GM06990 (cell line): ENCODE results near the gene CABP7.
"Not testable (repeated sequence)": the region's sequence is repeated elsewhere in the genome, so short reads cannot be mapped to it uniquely, and the experiment has no call there.

Experiments used
- DNase-seq: peaks from one replicate; pipeline ENCODE4 v3.0.0-alpha.2; 2011; ENCODE audit not compliant: insufficient read length; ENCODE audit errors: extremely low read depth
- H3K27me3 ChIP-seq: replicated peaks from 2 replicates; pipeline ENCODE4 v1.6.0; 2011; ENCODE audit warnings: low read length; ENCODE audit not compliant: control insufficient read depth, insufficient read depth
- H3K36me3 ChIP-seq: 2 replicates; pipeline ENCODE4 v1.5.1; 2011; ENCODE audit warnings: low read length; ENCODE audit not compliant: control insufficient read depth, insufficient read depth
- H3K4me3 ChIP-seq: replicated peaks from 2 replicates; pipeline ENCODE4 v1.5.1; 2011; ENCODE audit warnings: low read depth, mild to moderate bottlenecking, control low read depth, low read length
- TF ChIP-seq, protein P1 (sequence below): IDR thresholded peaks from 2 replicates; pipeline ENCODE4 v1.5.1; 2011; ENCODE audit warnings: low read length, control low read depth, mild to moderate bottlenecking, inconsistent platforms; ENCODE audit not compliant: insufficient read depth, poor library complexity, severe bottlenecking

CABP7 gene

DNA sequence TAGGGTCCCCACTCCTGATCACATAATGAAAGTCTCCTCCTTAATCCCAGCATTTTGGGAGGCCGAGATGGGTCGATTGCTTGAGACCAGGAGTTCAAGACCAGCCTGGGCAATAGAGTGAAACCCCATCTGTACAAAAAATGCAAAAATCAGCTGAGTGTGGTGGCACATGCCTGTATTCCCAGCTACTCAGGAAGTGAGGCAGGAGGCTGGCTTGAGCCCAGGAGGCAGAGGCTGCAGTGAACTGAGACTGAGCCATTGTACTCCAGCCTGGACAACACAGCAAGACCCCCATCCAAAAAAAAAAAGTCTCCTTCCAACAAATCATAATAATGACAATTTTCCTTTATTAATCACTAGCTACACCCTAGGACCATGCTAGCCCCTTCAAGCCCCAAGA is 31.9 kb downstream of the CABP7 start:
- DNase-seq = no peak
- H3K36me3 ChIP-seq = peaks cover 7% of the 10 kb centered on the region
- H3K27me3 ChIP-seq = no peaks in the 10 kb centered on the region
- TF ChIP-seq, protein P1, sequence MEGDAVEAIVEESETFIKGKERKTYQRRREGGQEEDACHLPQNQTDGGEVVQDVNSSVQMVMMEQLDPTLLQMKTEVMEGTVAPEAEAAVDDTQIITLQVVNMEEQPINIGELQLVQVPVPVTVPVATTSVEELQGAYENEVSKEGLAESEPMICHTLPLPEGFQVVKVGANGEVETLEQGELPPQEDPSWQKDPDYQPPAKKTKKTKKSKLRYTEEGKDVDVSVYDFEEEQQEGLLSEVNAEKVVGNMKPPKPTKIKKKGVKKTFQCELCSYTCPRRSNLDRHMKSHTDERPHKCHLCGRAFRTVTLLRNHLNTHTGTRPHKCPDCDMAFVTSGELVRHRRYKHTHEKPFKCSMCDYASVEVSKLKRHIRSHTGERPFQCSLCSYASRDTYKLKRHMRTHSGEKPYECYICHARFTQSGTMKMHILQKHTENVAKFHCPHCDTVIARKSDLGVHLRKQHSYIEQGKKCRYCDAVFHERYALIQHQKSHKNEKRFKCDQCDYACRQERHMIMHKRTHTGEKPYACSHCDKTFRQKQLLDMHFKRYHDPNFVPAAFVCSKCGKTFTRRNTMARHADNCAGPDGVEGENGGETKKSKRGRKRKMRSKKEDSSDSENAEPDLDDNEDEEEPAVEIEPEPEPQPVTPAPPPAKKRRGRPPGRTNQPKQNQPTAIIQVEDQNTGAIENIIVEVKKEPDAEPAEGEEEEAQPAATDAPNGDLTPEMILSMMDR = no peak
- H3K4me3 ChIP-seq = no peak overlapping the region

DNA sequence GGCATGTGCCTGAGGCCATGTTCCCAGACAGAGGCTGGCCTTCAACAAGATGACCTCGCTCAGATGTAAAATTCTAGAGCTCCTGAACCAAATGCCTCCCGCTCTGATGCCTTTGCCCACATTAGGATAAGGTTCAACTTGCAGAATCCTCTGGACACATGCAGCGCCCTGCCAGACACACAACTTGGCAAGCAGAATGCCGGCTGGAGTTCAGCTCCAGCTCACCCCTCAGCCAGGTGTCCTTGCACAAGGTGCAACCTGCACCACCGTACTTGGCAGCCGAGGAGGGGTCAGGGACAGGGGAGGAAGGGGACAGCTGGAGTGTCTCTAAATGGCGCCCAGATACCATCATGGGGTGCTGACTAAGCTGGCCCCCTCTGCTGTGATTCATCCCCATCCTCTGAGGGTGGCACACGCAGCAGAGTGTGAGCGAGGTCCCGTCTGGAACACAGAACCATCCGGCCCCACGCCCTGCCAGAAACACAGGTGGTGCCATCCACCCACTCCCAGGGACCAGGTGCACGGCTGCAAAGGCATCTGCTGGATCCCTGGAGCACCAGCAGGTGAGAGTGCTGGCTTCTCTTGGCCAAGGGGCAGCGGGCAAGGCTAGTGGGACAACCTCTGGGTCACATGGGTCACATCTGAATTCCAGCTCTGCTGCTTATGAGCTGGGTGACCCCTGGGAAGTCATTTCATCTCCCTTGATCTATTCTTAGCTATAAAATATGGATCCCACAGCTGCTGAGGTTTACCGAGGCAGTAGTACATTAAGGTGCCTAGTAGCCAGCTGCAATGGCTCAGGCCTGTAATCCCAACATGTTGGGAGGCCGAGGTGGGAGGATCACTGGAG is 34.2 kb downstream of the CABP7 start:
- no peak for DNase-seq
- Histone ChIP-seq H3K4me3 (no peak overlapping the region), H3K27me3 (no peaks in the 10 kb centered on the region), H3K36me3 (no peaks in the 10 kb centered on the region; the same call in 1 of the 2 replicates)
- TF ChIP-seq, protein P1 = no peak

DNA sequence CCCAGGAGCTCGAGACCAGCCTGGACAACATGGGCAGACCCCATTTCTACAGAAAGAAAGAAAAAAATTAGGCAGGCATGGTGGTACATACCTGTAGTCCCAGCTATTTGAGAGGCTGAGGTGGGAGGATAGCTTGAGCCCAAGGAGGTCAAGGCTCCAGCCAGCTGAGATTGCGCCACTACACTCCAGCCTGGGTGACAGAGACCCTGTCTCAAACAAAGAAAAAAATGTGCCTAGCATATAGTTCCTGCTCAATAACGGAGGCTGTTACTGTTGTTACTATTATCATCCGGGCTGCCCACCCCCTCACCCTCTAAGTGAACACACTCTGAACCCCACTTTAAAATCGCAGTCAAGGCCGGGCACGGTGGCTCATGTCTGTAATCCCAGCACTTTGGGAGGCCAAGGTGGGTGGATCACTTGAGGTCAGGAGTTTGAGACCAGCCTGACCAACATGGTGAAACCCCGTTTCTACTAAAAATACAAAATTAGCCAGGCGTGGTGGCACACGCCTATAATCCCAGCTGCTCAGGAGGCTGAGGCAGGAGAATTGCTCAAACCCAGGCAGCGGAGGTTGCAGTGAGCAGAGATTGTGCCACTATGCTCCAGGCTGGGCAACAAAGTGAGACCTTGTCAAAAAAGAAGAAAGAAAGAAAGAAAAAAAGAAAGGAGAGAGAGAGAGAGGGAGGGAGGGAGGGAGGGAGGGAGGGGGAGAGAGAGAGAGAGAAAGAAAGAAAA is 35.0 kb downstream of the CABP7 start:
- DNase-seq, H3K4me3 ChIP-seq, H3K27me3 ChIP-seq, H3K36me3 ChIP-seq: not testable (repeated sequence)

DNA sequence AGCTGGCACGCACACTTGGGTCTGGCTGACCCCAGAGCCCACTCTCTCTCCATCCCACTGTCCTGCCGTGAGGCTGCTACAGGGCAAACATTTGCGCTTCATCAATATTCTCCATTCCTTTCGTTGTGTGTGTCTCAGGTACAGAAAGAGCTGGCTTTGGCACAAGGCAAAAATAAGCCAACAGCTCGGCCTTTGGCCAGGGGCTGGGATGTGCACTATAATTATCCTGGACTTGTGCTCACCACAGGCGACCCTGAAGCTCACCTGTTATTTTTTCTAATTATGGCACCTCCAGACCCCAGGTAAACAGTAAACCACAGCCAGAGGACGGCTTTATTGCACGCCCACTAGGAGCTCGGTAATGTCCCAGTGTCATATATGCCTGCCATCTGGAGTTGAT is 36.1 kb downstream of the CABP7 start:
- no peak for DNase-seq
- no peaks in the 10 kb centered on the region; the same call in 1 of the 2 replicates for H3K36me3 ChIP-seq
- no peak overlapping the region for H3K4me3 ChIP-seq
- TF ChIP-seq, protein P1 = no peak
- no peaks in the 10 kb centered on the region for H3K27me3 ChIP-seq

DNA sequence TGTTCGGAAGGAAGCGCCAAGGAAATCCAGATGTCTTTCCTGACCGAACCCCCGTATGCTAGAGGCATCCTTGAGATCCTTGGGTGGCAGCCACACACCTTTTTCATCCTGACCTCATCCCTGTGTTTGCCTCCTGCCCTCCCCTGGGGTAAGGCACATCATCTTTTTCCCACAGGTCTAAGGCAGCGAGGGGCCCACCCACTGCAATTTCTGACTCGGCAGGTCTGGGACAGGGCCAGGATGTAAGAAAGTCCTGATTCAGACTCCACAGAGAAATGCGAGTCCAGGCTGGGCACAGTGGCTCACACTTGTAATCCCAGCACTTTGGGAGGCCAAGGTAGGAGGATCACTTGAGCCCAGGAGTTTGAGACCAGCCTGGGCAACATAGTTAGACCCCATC is 36.5 kb downstream of the CABP7 start:
- Histone ChIP-seq H3K36me3 (no peaks in the 10 kb centered on the region; the same call in 1 of the 2 replicates), H3K4me3 (no peak overlapping the region), H3K27me3 (no peaks in the 10 kb centered on the region)
- no peak for DNase-seq
- TF ChIP-seq, protein P1 = no peak

DNA sequence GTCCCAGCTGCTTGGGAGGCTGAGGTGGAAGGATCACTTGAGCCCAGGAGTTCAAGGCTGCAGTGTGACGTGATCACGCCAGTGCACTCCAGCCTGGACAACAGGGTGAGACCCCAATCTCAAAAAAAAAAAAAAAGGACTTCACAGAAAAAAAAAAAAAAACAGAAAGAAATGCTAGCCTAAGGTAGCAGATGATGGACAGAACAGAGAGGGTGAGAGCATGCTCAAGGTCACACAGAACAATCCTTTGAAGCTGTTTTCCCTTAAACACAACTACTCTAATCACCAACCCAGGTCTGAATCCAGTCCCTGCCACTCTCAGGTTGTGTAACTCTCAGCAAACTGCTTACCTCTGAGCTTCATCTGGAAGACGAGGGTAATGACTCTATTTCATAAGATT is 37.3 kb downstream of the CABP7 start:
- TF ChIP-seq, protein P1 = no peak
- Histone ChIP-seq H3K4me3 (no peak overlapping the region), H3K27me3 (no peaks in the 10 kb centered on the region), H3K36me3 (no peaks in the 10 kb centered on the region; the same call in 1 of the 2 replicates)
- DNase-seq = no peak
